GM18498 (cell line): ENCODE results near the gene MYF5.
A peak's percentile ranks its signal among the peaks of the same experiment; 100 is the strongest.

Source experiments
- ATAC-seq: cut with Tn5 transposase; IDR thresholded peaks from one replicate; pipeline ENCODE4 v1.9.1; 2021; ENCODE audit warnings: mild to moderate bottlenecking, moderate library complexity; ENCODE audit not compliant: unreplicated experiment

Gene MYF5

GRCh38 chr12:80756875-80757274, 40.2 kb downstream of the MYF5 start:
- ATAC-seq = peak; percentile 82

- no peak for ATAC-seq
Measured at GRCh38 chr12:80761838-80762237, 45.1 kb downstream of the MYF5 start.

GRCh38 chr12:80763874-80764273, 47.2 kb downstream of the MYF5 start:
- ATAC-seq = no peak

- no peak for ATAC-seq
Measured at GRCh38 chr12:80766210-80766609, 49.5 kb downstream of the MYF5 start.

GRCh38 chr12:80766897-80767296, 50.2 kb downstream of the MYF5 start:
- ATAC-seq = peak; percentile 97
